Amygdala (tissue), 56 donors: ENCODE results near the gene PIK3IP1.

Experiments
- DNase-seq, 56 donors: peaks; one replicate each; lab custom pipeline; 2025; lab: John Stamatoyannopoulos, UW

Gene PIK3IP1

DNA sequence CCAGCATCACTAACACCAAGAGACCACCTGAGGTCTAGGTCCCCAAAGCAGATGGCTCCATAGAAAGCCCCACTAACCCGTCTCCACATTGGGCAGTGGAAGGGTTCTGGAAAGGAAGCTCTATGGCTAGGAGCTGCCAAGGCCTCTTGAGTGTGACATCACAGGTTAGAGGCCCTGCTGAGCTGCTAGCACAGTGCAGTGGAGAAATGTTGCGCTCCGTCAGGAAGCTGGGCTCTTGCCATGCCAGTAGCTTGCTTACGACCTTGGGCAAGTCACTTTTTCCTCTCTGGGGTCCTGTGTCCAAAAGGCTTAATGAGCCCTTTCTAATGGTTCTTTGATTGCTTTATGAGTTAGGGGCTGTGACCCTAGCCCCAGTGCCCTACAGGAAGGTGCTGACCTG, 10.6 kb downstream of the PIK3IP1 start:
- DNase-seq: no peak

DNA sequence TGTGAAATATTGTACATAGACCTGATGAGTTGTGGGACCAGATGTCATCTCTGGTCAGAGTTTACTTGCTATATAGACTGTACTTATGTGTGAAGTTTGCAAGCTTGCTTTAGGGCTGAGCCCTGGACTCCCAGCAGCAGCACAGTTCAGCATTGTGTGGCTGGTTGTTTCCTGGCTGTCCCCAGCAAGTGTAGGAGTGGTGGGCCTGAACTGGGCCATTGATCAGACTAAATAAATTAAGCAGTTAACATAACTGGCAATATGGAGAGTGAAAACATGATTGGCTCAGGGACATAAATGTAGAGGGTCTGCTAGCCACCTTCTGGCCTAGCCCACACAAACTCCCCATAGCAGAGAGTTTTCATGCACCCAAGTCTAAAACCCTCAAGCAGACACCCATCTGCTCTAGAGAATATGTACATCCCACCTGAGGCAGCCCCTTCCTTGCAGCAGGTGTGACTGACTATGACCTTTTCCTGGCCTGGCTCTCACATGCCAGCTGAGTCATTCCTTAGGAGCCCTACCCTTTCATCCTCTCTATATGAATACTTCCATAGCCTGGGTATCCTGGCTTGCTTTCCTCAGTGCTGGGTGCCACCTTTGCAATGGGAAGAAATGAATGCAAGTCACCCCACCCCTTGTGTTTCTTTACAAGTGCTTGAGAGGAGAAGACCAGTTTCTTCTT, 12.3 kb downstream of the PIK3IP1 start:
- DNase-seq: no peak

DNA sequence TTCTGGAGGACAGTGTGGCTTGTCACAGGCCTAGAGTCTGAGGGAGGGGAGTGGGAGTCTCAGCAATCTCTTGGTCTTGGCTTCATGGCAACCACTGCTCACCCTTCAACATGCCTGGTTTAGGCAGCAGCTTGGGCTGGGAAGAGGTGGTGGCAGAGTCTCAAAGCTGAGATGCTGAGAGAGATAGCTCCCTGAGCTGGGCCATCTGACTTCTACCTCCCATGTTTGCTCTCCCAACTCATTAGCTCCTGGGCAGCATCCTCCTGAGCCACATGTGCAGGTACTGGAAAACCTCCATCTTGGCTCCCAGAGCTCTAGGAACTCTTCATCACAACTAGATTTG, 13.0 kb downstream of the PIK3IP1 start:
- no peak for DNase-seq

DNA sequence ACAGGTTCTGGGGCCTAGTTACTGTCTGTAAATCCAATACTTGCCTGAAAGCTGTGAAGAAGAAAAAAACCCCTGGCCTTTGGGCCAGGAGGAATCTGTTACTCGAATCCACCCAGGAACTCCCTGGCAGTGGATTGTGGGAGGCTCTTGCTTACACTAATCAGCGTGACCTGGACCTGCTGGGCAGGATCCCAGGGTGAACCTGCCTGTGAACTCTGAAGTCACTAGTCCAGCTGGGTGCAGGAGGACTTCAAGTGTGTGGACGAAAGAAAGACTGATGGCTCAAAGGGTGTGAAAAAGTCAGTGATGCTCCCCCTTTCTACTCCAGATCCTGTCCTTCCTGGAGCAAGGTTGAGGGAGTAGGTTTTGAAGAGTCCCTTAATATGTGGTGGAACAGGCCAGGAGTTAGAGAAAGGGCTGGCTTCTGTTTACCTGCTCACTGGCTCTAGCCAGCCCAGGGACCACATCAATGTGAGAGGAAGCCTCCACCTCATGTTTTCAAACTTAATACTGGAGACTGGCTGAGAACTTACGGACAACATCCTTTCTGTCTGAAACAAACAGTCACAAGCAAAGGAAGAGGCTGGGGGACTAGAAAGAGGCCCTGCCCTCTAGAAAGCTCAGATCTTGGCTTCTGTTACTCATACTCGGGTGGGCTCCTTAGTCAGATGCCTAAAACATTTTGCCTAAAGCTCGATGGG, 13.5 kb downstream of the PIK3IP1 start:
- no peak for DNase-seq

DNA sequence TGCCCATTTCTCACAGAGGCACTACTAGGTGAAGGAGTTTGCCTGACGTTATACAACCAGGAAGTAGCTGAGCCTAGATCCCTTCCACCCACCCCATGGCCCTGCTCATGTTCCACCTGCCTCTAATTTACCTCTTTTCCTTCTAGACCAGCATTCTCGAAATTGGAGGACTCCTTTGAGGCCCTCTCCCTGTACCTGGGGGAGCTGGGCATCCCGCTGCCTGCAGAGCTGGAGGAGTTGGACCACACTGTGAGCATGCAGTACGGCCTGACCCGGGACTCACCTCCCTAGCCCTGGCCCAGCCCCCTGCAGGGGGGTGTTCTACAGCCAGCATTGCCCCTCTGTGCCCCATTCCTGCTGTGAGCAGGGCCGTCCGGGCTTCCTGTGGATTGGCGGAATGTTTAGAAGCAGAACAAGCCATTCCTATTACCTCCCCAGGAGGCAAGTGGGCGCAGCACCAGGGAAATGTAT, 14.1 kb downstream of the PIK3IP1 start:
- no peak for DNase-seq

DNA sequence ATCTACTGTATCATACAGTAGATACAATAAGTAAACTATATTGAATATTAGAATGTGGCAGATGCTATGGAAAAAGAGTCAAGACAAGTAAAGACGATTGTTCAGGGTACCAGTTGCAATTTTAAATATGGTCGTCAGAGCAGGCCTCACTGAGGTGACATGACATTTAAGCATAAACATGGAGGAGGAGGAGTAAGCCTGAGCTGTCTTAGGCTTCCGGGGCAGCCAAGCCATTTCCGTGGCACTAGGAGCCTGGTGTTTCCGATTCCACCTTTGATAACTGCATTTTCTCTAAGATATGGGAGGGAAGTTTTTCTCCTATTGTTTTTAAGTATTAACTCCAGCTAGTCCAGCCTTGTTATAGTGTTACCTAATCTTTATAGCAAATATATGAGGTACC, 14.5 kb downstream of the PIK3IP1 start:
- DNase-seq: no peak

DNA sequence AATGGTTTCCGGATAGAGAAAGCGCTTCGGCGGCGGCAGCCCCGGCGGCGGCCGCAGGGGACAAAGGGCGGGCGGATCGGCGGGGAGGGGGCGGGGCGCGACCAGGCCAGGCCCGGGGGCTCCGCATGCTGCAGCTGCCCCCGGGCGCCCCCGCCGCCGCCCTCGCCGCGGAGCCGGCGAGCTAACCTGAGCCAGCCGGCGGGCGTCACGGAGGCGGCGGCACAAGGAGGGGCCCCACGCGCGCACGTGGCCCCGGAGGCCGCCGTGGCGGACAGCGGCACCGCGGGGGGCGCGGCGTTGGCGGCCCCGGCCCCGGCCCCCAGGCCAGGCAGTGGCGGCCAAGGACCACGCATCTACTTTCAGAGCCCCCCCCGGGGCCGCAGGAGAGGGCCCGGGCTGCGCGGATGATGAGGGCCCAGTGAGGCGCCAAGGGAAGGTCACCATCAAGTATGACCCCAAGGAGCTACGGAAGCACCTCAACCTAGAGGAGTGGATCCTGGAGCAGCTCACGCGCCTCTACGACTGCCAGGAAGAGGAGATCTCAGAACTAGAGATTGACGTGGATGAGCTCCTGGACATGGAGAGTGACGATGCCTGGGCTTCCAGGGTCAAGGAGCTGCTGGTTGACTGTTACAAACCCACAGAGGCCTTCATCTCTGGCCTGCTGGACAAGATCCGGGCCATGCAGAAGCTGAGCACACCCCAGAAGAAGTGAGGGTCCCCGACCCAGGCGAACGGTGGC, 15.7 kb downstream of the PIK3IP1 start:
- DNase-seq: no peak

DNA sequence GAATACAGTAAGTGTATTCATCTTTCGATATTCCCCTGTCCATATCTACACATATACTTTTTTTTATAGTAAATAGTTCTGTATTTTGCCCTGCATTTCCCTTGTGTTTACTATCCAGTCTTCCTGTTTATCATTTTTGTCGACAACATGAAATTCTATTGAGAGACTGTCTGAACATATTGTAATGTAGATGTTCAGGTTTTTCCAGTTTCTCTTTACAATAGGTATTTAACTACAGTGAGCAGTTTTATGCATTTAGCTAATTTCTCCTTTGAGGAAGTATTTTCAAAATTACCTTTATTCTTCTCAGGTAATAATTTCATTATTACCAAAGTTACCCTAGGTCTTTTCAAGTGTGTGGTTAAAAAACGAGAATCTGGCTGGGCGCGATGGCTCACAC, 16.7 kb downstream of the PIK3IP1 start:
- DNase-seq: no peak

DNA sequence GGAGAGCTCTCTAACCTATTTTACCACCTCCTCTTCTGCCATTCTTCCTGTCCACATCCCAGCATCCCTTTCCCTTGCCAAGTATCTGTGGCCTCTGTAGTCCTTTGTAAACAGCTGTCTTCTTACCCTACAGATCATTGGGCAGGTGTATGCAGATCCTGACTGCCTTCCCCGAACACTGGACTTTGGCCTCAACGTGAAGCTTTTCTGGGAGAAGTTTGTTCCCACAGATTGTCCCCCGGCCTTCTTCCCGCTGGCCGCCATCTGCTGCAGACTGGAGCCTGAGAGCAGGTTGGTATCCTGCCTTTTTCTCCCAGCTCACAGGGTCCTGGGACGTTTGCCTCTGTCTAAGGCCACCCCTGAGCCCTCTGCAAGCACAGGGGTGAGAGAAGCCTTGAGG, 17.3 kb downstream of the PIK3IP1 start:
- DNase-seq: no peak

DNA sequence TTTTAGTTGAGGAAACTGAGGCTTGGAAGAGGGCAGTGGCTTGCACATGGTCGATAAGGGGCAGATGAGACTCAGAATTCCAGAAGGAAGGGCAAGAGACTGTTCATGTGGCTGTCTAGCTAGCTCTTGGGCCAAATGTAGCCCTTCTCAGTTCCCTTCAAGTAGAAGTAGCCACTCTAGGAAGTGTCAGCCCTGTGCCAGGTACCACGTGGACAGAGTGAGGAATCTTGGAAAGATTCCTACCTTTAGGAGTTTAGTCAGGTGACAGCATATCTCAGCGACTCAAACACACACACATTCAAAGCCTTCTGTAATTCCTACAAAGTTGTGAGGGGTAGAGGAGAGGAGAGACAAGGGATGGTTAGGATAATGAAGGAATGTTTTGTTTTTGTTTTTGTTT, 18.3 kb downstream of the PIK3IP1 start:
- no peak for DNase-seq

DNA sequence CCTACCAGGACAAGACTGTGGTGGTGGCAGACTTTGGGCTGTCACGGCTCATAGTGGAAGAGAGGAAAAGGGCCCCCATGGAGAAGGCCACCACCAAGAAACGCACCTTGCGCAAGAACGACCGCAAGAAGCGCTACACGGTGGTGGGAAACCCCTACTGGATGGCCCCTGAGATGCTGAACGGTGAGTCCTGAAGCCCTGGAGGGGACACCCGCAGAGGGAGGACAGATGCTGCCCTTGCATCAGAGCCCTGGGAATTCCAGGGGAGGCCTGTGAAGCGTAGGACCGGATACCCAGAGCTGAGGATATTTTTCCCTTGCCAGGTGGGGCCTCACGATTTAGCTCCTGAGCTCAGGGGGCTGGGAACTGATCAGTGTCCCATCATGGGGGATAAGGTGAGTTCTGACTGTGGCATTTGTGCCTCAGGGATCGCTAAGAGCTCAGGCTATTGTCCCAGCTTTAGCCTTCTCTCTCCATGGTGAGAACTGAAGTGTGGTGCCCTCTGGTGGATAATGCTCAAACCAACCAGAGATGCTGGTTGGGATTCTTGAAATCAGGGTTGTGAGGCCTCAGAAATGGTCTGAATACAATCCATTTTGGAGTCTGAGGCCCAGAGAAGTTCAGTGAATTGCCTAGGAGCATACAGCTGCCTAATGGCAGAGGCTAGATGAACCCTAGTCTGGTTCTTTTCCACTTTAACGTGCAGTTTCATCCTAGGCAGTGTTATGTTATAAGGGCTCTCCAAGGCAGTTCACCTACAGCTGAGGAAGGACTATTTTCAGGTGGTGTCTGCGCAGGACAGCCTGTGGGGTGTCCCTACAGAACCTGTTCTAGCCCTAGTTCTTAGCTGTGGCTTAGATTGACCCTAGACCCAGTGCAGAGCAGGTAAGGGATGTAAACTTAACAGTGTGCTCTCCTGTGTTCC, 19.5 kb downstream of the PIK3IP1 start:
- peak in 33 of 56 donors; percentile 7 to 72 (median 29) for DNase-seq

DNA sequence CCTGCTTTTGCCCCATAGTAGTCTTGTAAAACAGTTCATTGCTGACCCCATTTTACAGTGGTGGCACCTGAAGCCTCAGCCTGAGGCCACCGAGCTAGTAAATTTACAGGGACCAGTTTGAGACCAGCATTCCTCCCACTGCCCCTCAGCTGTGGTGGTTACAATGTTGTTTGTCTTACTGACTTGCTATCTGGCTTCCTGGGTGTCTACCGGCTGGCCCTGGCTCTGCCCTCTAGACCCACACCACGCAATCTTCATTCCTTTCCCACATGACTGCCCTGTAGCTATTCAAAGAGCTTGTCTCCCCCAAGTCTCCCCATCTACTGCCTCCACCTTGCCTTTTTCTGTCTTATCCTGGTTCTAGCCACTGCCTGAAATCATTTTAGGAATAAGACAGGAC, 20.8 kb downstream of the PIK3IP1 start:
- no peak for DNase-seq

DNA sequence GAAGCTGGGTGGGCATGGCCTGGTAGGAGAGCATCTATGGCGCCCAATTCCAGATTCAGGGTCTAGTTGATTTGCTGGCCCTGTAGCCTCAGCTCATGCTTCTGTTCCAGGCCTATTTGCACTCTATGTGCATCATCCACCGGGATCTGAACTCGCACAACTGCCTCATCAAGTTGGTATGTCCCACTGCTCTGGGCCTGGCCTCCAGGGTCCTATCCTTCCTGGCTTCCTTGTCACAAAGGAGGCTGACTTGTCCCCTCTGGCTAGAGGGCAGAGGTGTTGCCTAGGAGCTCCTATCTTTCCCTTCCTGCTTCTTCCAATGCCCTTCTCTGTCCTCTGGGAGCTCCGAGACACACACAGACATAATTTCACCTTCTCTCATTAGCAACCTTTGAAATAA, 21.3 kb downstream of the PIK3IP1 start:
- DNase-seq: no peak

DNA sequence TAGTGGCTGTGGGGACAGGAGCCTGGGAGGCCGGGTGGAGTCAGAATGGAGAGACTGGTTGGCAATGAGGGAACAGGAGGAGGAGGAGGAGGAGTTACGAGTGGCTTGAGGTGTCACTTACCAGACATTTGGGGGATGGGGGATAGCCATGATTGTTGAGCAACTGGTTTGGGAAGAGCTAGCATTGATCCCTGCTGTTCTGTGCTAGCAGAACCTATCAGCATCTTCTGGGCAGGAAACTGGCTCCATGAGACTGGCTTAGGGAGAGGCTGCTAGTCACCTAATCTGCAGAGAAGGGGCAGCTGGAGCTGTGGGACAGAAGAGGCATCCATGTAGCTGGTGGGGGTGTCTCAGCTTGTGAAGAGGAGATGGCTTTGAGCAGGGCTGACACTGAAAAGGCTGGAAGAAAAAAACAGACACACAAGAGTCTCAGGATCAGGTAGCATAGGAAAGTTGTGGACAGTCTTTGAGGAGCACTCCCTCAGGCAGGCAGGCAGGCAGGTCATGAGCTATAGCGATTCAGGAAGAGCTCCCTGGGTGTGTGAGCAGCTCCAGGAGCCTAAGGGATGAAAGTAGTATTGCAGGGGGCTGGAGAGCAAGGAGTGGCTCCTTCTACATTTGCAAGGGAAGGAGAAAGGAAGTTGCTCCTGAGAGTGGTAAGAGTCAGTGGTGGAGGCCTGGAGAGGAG, 22.3 kb downstream of the PIK3IP1 start:
- DNase-seq: no peak

DNA sequence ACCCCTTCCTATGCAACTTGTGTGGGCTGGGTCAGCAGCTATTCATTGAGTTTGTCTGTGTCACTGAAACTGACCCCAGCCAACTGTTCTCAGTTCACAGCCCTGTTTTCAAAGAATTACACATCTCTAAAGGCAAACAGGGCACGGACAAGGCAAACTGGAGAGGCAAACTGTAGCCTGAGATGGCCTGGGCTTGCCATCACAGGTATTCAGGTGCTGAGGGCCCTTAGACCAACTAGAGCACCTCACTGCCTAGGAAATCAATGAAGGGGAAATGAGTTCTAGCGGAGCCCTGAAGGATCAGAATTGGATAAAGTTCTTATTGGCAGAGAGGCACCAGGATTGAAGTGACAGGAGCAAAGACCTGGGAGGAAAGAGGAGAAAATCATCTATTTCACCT, 24.0 kb downstream of the PIK3IP1 start:
- no peak for DNase-seq

DNA sequence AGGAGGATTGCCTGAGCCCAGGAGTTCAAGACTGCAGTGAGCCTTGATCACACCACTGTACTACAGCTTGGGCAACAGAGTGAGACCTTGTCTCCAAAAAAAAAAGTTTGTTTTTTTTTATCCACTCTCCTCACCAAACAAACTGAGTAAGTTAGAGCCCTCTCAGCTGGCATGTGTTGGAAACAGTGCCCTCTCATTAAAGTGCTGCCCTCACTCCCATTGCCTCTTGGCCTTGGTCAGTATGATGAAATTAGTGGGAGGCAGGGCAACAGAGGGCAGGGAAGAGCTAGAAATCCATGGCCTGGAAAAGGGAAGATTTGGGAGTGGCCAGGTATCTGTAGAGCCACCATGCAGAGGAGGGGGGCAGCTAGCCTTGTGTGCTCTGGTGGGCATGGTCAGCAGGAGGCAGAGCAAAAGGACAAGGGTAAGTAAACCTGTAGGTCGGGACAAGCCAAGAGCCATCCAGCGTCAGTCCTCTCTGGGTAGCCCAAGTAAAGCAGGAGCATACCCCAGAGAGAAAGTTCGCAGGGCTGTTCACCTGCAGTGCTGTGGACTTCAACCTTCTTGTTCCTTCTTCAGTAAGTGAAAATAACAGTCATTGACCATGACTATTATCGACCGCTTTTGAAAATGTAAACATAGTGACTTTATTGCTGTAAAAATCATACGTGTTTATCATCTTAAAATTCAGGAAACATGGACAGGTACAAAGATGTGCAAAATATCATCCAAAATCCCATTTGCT, 28.2 kb downstream of the PIK3IP1 start:
- no peak for DNase-seq

DNA sequence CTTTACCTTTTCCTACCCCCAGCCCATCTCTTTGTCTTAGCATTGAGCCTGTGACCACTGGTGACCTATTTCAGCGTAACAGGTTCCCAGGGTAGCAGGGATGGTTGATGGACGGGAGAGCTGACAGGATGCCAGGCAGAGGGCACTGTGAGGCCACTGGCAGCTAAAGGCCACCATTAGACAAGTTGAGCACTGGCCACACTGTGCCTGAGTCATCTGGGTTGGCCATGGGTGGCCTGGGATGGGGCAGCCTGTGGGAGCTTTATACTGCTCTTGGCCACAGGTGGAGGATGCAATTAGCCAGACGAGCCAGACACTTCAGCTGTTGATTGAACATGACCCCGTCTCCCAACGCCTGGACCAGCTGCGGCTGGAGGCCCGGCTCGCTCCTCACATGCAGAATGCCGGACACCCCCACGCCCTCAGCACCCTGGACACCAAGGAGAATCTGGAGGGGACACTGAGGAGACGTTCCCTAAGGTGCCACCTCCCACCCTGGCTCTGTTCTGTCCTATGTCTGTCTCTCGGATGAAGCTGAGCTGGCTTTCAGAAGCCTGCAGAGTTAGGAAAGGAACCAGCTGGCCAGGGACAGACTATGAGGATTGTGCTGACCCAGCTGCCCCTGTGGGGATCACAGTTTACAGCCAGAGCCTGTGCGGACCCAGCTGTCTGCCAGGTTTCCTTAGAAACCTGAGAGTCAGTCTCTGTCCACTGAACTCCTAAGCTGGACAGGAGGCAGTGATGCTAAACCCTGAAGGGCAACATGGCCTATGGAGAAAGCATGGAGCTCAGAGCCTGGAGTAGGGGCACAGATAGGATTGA, 29.8 kb downstream of the PIK3IP1 start:
- peak in 1 of 56 donors; percentile 17 for DNase-seq

DNA sequence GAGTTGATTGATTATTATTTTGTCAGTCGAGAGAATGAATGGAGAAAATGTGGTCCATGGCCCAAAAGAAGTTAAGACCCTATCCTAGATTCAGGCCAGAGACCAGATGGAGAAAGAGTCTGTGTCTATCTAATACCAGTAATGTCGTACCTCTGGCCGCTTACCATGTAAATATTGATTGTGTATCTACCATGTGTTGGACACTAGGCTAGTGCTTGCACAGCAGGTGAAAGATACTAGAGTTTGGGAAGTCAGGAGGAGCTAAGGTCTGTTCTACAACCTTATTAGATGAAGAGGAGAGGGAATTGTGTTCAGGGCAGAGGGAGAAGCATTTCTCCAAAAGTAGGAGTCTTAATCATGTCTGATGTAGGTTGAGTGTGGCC, 31.8 kb downstream of the PIK3IP1 start:
- DNase-seq: no peak
